Upper lobe of left lung (tissue), 6 donors: ENCODE data around the gene MAP1LC3B. TPM values are rescaled to one million over a fixed set of nuclear protein-coding genes. Genes with fewer than 3 reads are reported as not detected.

ENCODE experiments used
- ATAC-seq, 2 donors: fragments of 200-7000 bp; cut with Tn5 transposase; one replicate each; pipeline ENCODE4 v1.9.1; 2022; ENCODE audit warnings: mild to moderate bottlenecking in 2 of 2, moderate library complexity in 2 of 2; ENCODE audit not compliant: low FRiP score in 2 of 2
- DNase-seq, 2 donors: peaks; one replicate each; pipeline ENCODE4 v3.0.0-alpha.2; 2019 to 2020
- H3K27ac ChIP-seq, 4 donors: fragments of 200-600 bp; sonication (generic); one replicate each; pipeline ENCODE4 v1.5.1; 2016 to 2019
- H3K27me3 ChIP-seq, 4 donors: fragments of 200-600 bp; sonication (generic); one replicate each; pipeline ENCODE4 v1.5.1; 2017 to 2019
- H3K36me3 ChIP-seq, 4 donors: fragments of 200-600 bp; sonication (generic); one replicate each; pipeline ENCODE4 v1.5.1; 2016 to 2019
- H3K4me1 ChIP-seq, 4 donors: fragments of 200-600 bp; sonication (generic); one replicate each; pipeline ENCODE4 v1.5.1; 2018 to 2019
- H3K4me3 ChIP-seq, 4 donors: fragments of 200-600 bp; sonication (generic); one replicate each; pipeline ENCODE4 v1.5.1; 2017 to 2019; ENCODE audit warnings: mild to moderate bottlenecking in 2 of 4, moderate library complexity in 1 of 4
- H3K9me3 ChIP-seq, 4 donors: fragments of 200-600 bp; sonication (generic); one replicate each; pipeline ENCODE4 v1.5.1; 2018 to 2019
- CTCF ChIP-seq, 6 experiments: fragments of 450-650 bp in 4 of 6; fragments of 200-600 bp in 2 of 6; sonication (generic) in 2 of 6; IDR thresholded peaks; one replicate each; pipeline ENCODE4 v1.5.1; 2016 to 2019; ENCODE audit warnings: antibody characterized with exemption in 6 of 6
- EP300 ChIP-seq, 4 donors: sonication (generic); formaldehyde crosslinking; IDR thresholded peaks; one replicate each; pipeline ENCODE4 v1.5.1; 2017; ENCODE audit warnings: antibody characterized with exemption in 4 of 4, control low read depth in 2 of 4
- POLR2A ChIP-seq, 4 donors: fragments of 450-650 bp; IDR thresholded peaks; one replicate each; pipeline ENCODE4 v1.5.1; 2016 to 2017; ENCODE audit warnings: antibody characterized with exemption in 4 of 4, mild to moderate bottlenecking in 2 of 4
- POLR2AphosphoS5 ChIP-seq, 2 donors: sonication (generic); formaldehyde crosslinking; IDR thresholded peaks; one replicate each; pipeline ENCODE4 v1.5.1; 2017; ENCODE audit warnings: antibody characterized with exemption in 2 of 2
- WGBS, 2 donors: methylation state at CpG; one replicate each; pipeline ENCODE4 v1.1.5; 2017 to 2018; 5-methylcytosine and 5-hydroxymethylcytosine counted together
- total RNA-seq, 6 donors: library from RNA; depleted of rRNA in 4 of 6; stranded (reverse); fragments of >200 nt in 4 of 6; gene quantifications; one replicate each; pipeline versions ENCODE4 v1.1.0 to v1.2.1, GENCODE V29; 2016 to 2021
- donor health status: DM: no; HTN: no; CAD: no; lungs with moderate emphysema.
- donor health status: DM: no; HTN: yes; CAD: no; lungs with severe emphysema.

The MAP1LC3B gene
- total RNA-seq, 6 donors from 2014 or later = 32.5 to 64.2 (median 54.2) TPM

GRCh38 chr16:87344165-87344930 is 47.8 kb upstream of the MAP1LC3B start:
- no peaks in the 10 kb centered on the region for H3K27me3 ChIP-seq
- ATAC-seq (no peak), DNase-seq (peak in 1 of 2 donors; percentile 70)
- peaks cover 13 to 23% (median 15%) of the 10 kb centered on the region in 4 donors for H3K4me1 ChIP-seq
- no peak overlapping the region for H3K4me3 ChIP-seq
- H3K9me3 ChIP-seq = no peaks in the 10 kb centered on the region
- H3K36me3 ChIP-seq = peaks cover 9 to 65% (median 27%) of the 10 kb centered on the region in 4 donors
- TF ChIP-seq POLR2A (IDR thresholded peaks at IDR 0.05) (no peak), EP300 (IDR thresholded peaks at IDR 0.05) (no peak), CTCF (IDR thresholded peaks at IDR 0.05) (no peak), POLR2AphosphoS5 (IDR thresholded peaks at IDR 0.05) (no peak)
- peak overlapping the region in 3 of 4 donors; percentile 19 to 73 (median 67) for H3K27ac ChIP-seq
- 88 to 92% methylated on average over 31 to 34 of the region's 34 CpGs for WGBS, 2 donors

DNA sequence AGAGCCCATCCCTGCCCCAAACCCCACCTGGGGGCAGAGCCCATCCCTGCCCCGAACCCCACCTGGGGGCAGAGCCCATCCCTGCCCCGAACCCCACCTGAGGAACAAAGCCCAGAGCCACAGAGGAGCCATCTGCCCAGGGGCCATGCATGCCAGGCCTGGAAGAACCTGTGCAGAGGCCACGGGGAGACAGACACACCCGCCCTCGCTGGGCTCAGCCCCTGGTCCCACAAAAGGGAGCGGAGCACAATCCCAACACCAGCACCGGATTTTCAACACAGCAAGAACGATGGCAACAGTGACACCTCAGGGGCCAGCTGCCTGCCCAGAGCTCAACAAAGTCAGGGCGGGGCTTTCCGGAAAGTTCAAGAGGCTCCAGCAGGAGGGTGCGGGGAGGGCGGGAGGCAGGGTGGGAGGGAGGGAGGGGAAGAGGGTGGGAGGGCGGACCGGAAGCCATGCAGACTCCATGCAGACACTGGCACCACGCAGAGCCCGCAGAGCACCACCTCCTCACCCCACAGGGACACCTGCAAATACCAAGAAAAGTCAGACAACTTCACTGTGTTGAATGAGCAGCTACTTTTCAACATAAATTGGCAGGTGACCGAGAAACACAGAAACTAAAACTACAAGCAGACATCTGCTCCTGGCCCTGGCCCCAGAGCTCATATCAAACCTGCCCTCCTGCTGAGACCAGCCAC is 47.1 kb upstream of the MAP1LC3B start:
- DNase-seq (peak; percentile 63 to 75), ATAC-seq (peak in 1 of 2 donors; percentile 31)
- Histone ChIP-seq H3K9me3 (no peaks in the 10 kb centered on the region), H3K4me3 (no peak overlapping the region), H3K4me1 (peaks cover 13 to 23% (median 15%) of the 10 kb centered on the region in 4 donors), H3K27ac (peak overlapping the region; percentile 15 to 73 (median 43)), H3K36me3 (peaks cover 9 to 57% (median 27%) of the 10 kb centered on the region in 4 donors), H3K27me3 (no peaks in the 10 kb centered on the region)
- TF ChIP-seq POLR2AphosphoS5 (IDR thresholded peaks at IDR 0.05) (peak in 1 of 2 donors; percentile 48), EP300 (IDR thresholded peaks at IDR 0.05) (no peak)
- WGBS, 2 donors = 38 to 46% methylated on average over 9 to 12 of the region's 17 CpGs

- peak overlapping the region; percentile 2 to 73 (median 18) for H3K27ac ChIP-seq
- peak in 1 of 2 donors; percentile 28 for ATAC-seq
Observed at GRCh38 chr16:87345726-87346424, 46.3 kb upstream of the MAP1LC3B start.

GRCh38 chr16:87346517-87347060 is 45.5 kb upstream of the MAP1LC3B start:
- no peak for TF ChIP-seq POLR2AphosphoS5 (IDR thresholded peaks at IDR 0.05)
- no peak for TF ChIP-seq EP300 (IDR thresholded peaks at IDR 0.05)
- TF ChIP-seq CTCF (IDR thresholded peaks at IDR 0.05) = no peak
- TF ChIP-seq POLR2A (IDR thresholded peaks at IDR 0.05) = no peak
- ATAC-seq (no peak), DNase-seq (no peak)
- H3K27me3 ChIP-seq = no peaks in the 10 kb centered on the region
- H3K4me3 ChIP-seq = no peak overlapping the region
- no peak overlapping the region for H3K27ac ChIP-seq
- peaks cover 13 to 23% (median 15%) of the 10 kb centered on the region in 4 donors for H3K4me1 ChIP-seq
- 96 to 98% methylated on average over 21 of the region's 21 CpGs for WGBS, 2 donors
- no peaks in the 10 kb centered on the region for H3K9me3 ChIP-seq
- H3K36me3 ChIP-seq = peaks cover 9 to 45% (median 26%) of the 10 kb centered on the region in 4 donors

More at GRCh38 chr16:87345726-87346424, 46.3 kb upstream of the MAP1LC3B start:
- no peaks in the 10 kb centered on the region for H3K9me3 ChIP-seq
- TF ChIP-seq POLR2AphosphoS5 (IDR thresholded peaks at IDR 0.05) (no peak), CTCF (IDR thresholded peaks at IDR 0.05) (no peak), EP300 (IDR thresholded peaks at IDR 0.05) (no peak), POLR2A (IDR thresholded peaks at IDR 0.05) (no peak)
- DNase-seq = peak in 1 of 2 donors; percentile 62
- WGBS, 2 donors = 96% methylated on average over 28 of the region's 28 CpGs
- H3K36me3 ChIP-seq = peaks cover 9 to 53% (median 26%) of the 10 kb centered on the region in 4 donors
- H3K4me3 ChIP-seq = no peak overlapping the region
- peaks cover 13 to 23% (median 15%) of the 10 kb centered on the region in 4 donors for H3K4me1 ChIP-seq
- H3K27me3 ChIP-seq = no peaks in the 10 kb centered on the region
